GM19328 (cell line): ENCODE measurements around the gene HES2.
"Not testable (repeated sequence)": the region's sequence is repeated elsewhere in the genome, so short reads cannot be mapped to it uniquely, and the experiment has no call there.

Experiments used
- ATAC-seq: cut with Tn5 transposase; IDR thresholded peaks from one replicate; pipeline ENCODE4 v1.9.1; 2021; ENCODE audit warnings: mild to moderate bottlenecking, moderate library complexity; ENCODE audit not compliant: unreplicated experiment

HES2 gene

DNA sequence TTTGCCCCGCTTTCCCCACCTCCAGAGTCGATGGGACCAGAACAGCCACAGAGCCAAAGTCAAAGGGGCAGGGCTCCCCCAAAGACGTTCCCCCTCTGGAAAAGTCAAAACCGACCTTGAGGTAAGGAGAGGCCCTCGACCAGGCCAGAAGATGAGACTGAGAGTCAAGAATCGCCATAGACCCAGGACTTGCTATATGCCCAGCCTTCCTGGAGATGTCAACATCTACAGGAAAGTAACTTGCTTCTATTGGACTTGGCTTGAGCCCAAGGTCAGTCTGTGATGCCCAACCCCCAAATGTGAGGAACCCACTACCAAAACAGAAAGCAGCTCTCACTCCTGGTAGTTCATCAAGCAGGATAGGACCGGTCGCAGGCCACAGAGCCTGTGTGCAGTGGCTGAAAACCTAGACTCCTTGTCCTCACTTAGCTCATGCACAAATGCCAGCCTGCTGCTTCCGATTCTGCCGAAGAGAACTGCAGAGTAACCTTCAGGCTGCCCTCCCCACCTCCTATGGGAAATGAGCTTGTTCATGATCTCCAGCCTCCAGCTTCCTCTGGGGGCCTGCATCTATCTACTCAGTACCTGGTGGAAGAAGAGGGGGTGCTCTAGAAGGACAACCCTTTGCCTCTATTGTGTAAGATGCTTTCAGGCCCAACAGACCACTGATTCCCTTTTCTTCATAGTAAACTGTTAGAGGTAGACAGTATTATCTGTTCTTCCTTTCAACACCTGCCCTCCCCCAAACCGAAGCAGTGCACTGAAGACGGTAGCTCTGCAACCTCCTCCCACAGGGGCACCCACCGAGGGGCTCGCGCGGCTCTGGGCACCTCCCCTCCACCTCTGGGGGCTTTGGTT lies 27.5 kb downstream of the HES2 start:
- ATAC-seq = no peak

DNA sequence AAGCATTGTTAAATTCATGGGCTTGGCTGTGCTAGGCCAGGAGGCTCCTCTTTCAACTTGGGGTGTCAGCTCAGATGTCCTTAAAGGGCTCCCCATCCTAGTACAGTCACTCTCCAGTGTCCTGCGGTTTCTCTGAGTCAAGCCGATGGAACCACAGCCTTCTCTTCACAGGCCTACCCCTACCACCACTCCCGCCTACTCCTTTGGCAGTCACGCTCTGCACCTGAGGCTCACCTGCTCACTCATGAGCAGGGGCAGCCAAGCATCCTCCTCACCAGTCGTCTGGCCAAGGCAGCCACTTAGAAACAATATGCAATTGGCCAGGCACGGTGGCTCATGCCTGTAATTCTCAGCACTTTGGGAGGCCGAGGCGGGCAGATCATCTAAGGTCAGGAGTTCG lies 29.7 kb downstream of the HES2 start:
- no peak for ATAC-seq

DNA sequence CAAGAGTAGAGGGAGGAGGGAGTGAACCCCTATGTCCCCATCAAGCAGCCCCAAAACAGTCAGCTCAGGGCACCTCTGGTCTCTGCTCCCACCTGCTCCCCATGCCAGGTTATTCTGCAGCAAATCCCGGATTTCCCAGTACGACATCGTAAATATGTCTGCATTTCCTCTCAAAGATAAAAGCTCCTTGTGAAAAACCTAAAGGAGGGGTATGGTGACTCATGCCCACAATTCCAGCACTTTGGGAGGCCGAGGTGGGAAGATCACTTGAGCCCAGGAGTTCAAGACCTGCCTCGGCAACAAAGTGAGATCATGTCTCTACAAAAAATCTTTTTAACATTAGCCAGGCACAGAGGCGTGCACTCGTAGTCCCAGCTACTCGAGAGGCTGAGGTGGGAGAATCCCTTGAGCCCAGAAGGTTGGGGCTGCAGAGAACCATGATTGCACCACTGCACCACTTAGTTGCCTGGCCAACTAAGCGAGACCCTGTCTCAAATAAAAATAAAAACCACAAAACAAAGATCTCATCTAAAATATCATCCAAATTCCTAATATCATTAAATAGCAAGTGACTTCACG lies 33.3 kb downstream of the HES2 start:
- no peak for ATAC-seq

DNA sequence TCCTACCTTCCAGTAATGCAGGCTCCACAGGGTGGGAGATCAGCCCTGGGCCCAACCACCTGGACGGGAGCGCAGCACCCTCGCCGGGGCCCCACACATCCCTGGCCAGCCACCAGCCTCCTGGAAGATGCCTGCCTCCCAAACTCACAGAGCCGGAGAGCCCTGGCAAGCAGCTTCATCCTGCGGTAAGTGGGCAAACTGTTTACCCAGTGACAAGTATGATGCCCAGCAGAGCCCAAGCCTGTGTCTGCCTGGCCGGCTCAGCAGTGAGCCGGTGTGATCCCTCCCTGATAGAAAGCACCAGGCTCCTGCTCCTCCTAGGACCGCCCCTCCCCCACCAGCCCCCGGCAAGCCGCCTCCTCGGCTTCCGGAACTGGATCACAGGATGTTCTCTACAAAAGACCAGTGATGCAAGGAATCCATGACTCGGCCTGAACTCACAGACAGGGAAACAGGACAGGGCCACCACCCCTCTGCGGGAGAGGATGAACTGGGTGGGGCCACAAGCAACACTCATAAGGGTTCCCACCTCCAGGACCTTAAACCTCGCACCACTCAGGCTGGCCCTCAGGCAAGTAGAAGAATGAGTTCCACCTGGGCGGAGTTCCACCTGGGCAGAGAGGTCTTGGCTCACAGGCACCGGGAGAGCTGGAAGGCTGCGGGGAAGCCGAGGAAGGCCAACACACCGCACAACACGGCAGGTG lies 34.1 kb downstream of the HES2 start:
- no peak for ATAC-seq

DNA sequence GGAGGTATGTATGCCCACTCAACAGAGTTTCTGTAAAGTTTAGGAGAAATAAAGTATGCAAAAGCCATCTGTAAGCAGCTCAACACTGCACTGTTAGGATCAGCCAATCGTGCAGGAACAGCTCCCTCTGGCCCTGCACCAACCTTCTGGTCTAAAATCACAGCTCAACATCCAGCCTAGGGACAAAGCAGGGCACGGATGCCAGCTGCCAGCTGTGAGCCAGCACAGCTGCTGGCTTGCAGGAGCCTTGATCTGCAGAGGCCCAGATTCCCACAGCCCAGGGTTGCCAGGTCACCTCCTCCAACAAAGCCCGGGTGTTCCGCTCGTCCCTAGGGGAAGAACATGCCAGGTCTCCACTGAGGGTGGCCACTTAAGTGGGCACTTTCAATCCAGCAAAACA lies 34.8 kb downstream of the HES2 start:
- no peak for ATAC-seq

DNA sequence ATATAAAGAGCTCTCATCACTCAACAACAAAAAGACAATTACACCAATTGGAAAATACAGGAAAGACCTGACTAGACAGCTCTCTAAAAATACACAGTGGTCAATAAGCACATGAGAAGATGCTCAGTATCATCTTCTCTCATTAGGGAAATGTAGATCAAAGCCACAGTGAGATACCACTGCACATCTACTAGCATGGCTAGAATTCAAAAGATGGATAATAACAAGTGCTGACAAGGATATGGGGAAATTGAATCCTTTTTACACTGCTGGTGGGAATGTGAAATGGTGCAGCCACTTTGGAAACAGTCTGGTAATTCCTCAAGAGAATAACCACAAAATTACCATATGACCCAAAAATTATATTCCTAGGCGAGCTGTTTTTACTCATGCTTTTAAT lies 35.6 kb downstream of the HES2 start:
- ATAC-seq = no peak

DNA sequence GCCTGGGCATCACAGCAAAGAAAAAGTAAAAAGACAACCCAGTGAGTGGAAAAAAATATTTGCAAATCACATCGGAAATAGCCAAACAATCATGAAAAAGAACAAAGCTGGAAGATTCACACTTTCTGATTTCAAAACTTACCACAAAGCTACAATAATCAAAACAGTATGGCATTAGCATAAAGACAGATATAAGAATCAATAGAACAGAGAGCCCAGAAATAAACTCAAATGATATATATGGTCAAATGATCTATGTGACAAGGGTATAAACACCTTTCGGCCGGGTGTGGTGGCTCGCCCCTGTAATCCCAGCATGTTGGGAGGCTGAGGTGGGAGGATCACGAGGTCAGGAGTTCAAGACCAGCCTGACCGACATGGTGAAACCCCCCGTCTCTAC lies 39.7 kb downstream of the HES2 start:
- no peak for ATAC-seq

DNA sequence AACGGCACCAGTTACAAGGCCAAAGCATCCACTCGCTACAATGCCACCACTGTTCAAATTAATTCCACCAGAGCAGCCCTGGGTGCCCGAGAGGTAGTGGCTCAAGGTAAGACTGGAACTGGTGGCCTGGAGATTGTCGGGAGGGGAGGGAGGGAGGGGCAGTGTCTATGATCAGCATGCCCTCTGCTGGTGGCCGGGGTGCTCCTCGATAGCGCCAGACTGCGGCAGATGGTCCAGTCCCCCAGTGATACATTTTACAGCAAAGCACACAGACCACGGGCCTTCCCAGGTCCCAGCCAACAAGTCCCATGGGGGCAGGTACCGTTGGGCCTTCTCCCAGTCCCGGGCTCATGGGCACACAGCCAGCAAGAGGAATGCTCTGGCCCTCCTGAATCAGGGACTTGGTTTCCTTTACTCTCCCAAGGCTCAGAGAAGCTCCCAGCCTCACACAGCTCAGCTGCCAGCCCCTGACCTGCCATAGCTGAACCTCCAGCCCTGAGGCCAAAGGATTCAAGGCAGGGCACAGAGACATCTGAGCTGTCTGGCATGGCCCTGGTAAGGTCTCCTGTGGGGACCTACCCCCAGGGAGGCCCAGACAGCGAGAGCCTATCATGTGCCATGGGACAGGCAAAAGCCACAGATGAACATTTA lies 41.5 kb downstream of the HES2 start:
- ATAC-seq = no peak

DNA sequence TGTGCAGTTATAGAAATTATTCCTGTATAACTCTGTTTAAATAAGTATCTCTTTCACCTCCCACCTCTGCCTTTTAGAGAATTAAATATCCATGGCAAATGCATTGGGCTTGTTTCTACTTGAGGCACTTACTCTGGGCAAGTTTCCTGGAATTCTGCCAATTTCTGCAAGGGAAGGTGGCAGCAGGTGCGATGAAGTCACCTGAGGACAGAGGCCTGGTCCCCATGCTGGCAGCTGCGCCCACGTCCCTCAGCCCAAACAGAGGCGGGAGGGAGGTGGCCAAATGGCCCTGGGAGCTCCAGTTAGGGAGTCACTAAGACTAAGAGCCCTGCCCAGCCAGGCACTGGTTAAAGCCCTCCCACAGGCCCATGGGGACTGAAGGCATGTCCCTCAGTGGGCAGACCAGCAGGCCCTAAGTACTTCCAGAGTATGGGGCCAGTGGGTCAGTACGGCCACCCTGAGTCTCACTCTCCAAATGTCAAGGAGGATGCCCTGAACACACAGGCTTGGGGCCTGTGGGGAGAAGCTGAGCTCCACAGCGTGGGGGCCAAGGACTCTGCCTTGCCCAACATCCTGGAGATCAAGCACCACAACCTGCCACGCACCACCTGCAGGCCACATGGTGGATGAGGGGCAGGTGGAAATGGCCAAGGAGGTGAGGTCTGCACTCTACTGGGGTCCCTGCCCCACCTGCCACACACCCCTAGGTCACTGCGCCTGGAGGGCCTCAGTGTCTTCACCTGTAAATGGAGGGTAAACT lies 45.6 kb downstream of the HES2 start:
- no peak for ATAC-seq

DNA sequence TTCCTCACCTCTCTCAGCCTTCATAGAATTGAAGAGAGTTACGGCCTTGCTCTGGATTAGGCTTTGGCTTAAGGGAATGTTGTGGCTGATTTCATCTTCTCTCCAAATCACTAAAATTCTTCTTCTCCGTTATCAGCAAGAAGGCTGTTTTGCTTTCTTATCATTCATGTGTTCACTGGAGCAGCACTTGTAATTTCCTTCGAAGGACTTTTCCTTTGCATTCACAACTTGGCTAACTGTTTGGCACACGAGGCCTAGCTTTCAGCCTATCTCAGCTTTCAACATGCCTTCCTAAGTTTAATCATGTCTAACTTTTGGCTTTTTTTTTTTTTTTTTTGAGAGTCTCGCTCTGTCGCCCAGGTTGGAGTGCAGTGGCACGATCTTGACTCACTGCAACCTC lies 47.5 kb downstream of the HES2 start:
- not testable (repeated sequence) for ATAC-seq

DNA sequence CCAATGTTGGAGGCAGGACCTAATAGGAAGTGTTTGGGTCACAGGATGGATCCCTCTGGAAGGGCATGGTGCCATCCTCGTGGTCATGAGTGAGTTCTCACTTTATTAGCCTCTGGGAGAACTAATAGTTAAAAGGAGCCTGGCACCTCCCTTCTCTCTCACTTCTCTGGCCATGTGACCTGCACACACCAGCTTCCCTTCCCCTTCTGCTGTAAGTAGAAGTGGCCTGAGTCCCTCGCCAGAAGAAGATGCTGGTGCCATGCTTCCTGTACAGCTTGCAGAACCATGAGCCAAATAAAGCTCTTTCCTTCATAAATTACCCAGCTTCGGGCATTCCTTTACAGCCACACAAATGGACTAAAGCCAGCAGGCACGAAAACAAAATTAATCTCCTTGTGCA lies 49.7 kb downstream of the HES2 start:
- ATAC-seq = no peak

DNA sequence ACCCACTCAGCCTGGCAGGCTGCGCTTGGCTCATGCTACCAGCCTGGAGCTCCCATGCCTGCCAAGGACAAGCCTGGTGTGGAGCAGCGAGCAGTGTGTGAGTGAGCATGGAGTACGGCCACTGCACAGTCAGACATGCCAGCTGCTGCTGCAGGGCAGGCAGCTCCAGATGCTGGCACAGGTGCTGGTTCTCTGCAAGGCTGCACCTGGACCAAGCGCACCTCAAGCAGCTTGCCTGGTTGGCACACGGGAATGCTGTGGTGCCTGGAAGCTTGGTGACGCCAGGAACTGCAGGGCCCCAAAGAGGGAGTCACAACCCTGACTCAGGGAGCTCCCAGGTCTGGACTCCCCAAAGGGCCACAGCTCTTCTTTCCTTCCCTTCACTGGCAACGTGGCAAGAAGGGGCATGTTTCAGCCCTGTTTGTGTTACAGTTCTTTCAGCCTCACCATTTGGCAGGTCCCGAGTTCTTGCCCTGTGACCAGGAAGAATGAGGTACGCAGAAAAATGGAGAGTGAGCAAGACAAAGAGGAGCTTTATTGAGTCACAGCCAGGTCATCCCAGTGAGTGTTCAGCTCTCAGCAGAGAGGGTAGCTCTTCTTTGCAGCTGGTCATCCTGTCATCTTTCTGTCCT lies 52.2 kb downstream of the HES2 start:
- no peak for ATAC-seq

DNA sequence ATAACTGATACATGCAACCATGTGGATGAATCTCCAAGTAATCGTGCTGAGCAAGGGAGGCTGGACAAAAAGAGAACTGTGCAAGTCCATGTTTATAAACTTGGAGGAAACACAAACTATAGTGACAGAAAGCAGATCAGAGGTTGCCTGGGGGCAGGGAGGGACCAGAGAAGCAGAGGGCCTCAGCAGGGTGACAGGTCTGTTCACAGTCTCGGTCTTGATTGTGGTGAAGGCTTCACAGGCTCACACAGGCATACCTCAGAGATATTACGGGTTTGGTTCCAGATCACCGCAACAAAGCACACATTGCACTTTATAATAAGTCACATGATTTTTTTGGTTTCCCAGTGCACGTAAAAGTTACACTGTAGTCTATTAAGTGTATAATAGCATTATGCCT lies 54.7 kb downstream of the HES2 start:
- ATAC-seq = no peak

DNA sequence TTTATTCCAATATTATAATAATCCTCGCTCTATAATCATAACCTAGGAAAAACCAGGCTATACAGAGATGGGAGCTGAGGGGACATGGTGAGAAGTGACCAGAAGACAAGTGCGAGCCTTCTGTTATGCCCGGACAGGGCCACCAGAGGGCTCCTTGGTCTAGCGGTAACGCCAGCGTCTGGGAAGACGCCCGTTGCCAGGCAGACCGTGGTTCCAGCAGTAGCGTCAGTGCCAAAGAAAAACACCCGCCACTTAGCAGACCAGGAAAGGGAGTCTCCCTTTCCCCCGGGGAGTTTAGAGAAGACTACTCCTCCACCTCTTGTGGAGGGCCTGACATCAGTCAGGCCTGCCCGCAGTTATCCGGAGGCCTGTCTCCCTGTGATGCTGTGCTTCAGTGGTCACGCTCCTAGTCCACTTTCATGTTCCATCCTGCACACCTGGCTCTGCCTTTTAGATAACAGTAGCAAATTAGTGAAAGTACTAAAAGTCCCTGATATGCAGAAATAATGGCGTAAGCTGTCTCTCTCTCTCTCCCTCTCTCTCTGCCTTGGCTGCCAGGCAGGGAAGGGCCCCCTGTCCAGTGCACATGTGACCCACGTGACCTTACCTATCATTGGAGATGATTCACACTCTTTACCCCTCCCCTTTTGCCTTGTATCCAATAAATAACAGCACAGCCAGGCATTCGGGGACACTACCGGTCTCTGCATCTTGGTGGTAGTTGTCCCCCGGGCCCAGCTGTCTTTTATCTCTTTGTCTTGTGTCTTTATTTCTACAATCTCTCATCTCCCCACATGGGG lies 56.4 kb downstream of the HES2 start:
- not testable (repeated sequence) for ATAC-seq
